Thoracic aorta (tissue), 2 donors: Measurements from ENCODE around the gene CD276. TPM values are rescaled to one million over a fixed set of nuclear protein-coding genes. Genes with fewer than 3 reads are reported as not detected.
A peak's percentile ranks its signal among the peaks of the same experiment; 100 is the strongest.

Experiments
- ATAC-seq: fragments of 150-250 bp; one replicate; pipeline ENCODE4 v1.8.0; 2017; ENCODE audit warnings: low read depth; ENCODE audit not compliant: insufficient number of reproducible peaks, low FRiP score
- DNase-seq: peaks from one replicate; pipeline ENCODE4 v3.0.0-alpha.2; 2020; ENCODE audit warnings: low spot score
- H3K27ac ChIP-seq, 2 donors: fragments of 200-600 bp; sonication (generic); 1 replicate in 1 of 2; 2 replicates in 1 of 2; pipeline ENCODE4 v1.5.1; 2016; ENCODE audit warnings: mild to moderate bottlenecking in 2 of 2, moderate library complexity in 2 of 2
- H3K27me3 ChIP-seq: fragments of 200-600 bp; sonication (generic); replicated peaks from 2 replicates; pipeline ENCODE4 v1.6.0; 2016; ENCODE audit warnings: mild to moderate bottlenecking; ENCODE audit not compliant: insufficient read depth
- H3K36me3 ChIP-seq: fragments of 200-600 bp; sonication (generic); one replicate; pipeline ENCODE4 v1.5.1; 2016
- H3K4me1 ChIP-seq, 2 donors: fragments of 200-600 bp; sonication (generic); 1 replicate in 1 of 2; 2 replicates in 1 of 2; pipeline versions ENCODE4 v1.5.1 to v1.6.0; 2016; ENCODE audit warnings: low read depth in 2 of 2, mild to moderate bottlenecking in 1 of 2; ENCODE audit not compliant: control insufficient read depth in 1 of 2
- H3K4me3 ChIP-seq: fragments of 200-600 bp; sonication (generic); 2 replicates; pipeline ENCODE4 v1.5.1; 2016; ENCODE audit warnings: mild to moderate bottlenecking
- H3K9me3 ChIP-seq: fragments of 200-600 bp; sonication (generic); 2 replicates; pipeline ENCODE4 v1.5.1; 2016
- total RNA-seq, 2 donors: library from RNA; depleted of rRNA; stranded (reverse); fragments of >200 nt; gene quantifications; one replicate each; pipeline versions ENCODE4 v1.1.0 to v1.2.3, GENCODE V29; 2016
- TF ChIP-seq, protein P1 (sequence below): fragments of 200-600 bp; sonication (generic); IDR thresholded peaks from one replicate; pipeline ENCODE4 v1.5.1; 2019; ENCODE audit warnings: antibody characterized with exemption

Gene CD276
- total RNA-seq, 2 donors from 2014 or later = 47.4 to 67.6 TPM

GRCh38 chr15:73750438-73750837 lies 66.3 kb downstream of the CD276 start:
- Histone ChIP-seq H3K4me1 (peaks cover 0 to 17% of the 10 kb centered on the region in 2 donors), H3K27ac (no peak overlapping the region), H3K9me3 (no peaks in the 10 kb centered on the region), H3K36me3 (no peaks in the 10 kb centered on the region), H3K4me3 (no peak overlapping the region), H3K27me3 (no peaks in the 10 kb centered on the region)
- ATAC-seq (no peak), DNase-seq (no peak)
- TF ChIP-seq, protein P1, sequence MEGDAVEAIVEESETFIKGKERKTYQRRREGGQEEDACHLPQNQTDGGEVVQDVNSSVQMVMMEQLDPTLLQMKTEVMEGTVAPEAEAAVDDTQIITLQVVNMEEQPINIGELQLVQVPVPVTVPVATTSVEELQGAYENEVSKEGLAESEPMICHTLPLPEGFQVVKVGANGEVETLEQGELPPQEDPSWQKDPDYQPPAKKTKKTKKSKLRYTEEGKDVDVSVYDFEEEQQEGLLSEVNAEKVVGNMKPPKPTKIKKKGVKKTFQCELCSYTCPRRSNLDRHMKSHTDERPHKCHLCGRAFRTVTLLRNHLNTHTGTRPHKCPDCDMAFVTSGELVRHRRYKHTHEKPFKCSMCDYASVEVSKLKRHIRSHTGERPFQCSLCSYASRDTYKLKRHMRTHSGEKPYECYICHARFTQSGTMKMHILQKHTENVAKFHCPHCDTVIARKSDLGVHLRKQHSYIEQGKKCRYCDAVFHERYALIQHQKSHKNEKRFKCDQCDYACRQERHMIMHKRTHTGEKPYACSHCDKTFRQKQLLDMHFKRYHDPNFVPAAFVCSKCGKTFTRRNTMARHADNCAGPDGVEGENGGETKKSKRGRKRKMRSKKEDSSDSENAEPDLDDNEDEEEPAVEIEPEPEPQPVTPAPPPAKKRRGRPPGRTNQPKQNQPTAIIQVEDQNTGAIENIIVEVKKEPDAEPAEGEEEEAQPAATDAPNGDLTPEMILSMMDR = no peak

- DNase-seq = no peak
- Histone ChIP-seq H3K4me3 (peak overlapping the region; percentile 89), H3K36me3 (no peaks in the 10 kb centered on the region)
Observed at GRCh38 chr15:73750951-73751350, 66.8 kb downstream of the CD276 start.

GRCh38 chr15:73751511-73751898 lies 67.3 kb downstream of the CD276 start:
- H3K4me3 ChIP-seq = peak overlapping the region; percentile 89
- H3K27ac ChIP-seq = no peak overlapping the region
- TF ChIP-seq, protein P1 = no peak
- DNase-seq = no peak
- peaks cover 0 to 17% of the 10 kb centered on the region in 2 donors for H3K4me1 ChIP-seq
- H3K27me3 ChIP-seq = no peaks in the 10 kb centered on the region
- ATAC-seq = no peak
- no peaks in the 10 kb centered on the region for H3K36me3 ChIP-seq
- no peaks in the 10 kb centered on the region for H3K9me3 ChIP-seq

More at GRCh38 chr15:73750951-73751350, 66.8 kb downstream of the CD276 start:
- no peaks in the 10 kb centered on the region for H3K9me3 ChIP-seq
- TF ChIP-seq, protein P1 = no peak
- H3K4me1 ChIP-seq = peaks cover 0 to 17% of the 10 kb centered on the region in 2 donors
- H3K27ac ChIP-seq = no peak overlapping the region
- no peak for ATAC-seq
- H3K27me3 ChIP-seq = no peaks in the 10 kb centered on the region

GRCh38 chr15:73751899-73752805 lies 68.0 kb downstream of the CD276 start:
- TF ChIP-seq, protein P1 = no peak
- Histone ChIP-seq H3K4me1 (peaks cover 0 to 17% of the 10 kb centered on the region in 2 donors), H3K27me3 (no peaks in the 10 kb centered on the region)

DNA sequence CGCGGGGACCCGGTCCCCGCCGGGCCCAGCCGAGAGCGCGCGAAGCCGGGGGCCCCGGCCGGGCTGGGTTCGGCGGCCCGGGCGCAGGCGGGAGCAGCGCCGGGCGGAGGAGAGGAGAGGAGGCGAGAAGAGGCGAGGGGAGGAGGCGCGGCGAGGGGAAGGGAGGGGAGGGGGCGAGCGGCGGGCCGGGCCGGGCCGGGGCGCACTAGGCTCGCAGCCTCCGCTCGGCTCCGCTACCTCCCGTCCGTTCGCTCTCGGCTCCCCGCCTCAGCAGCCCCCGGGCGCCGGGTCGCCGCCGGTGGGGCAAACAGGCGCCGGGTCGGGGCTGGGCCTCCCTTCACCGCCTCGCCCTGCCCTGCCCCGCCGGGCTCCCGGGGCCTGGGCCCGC lies 68.6 kb downstream of the CD276 start:
- ATAC-seq = no peak
- peaks cover 0 to 17% of the 10 kb centered on the region in 2 donors for H3K4me1 ChIP-seq
- H3K27me3 ChIP-seq = no peaks in the 10 kb centered on the region
- peak overlapping the region; percentile 89 for H3K4me3 ChIP-seq
- H3K27ac ChIP-seq = no peak overlapping the region
- TF ChIP-seq, protein P1 = no peak
- no peak for DNase-seq
- no peaks in the 10 kb centered on the region for H3K9me3 ChIP-seq
- no peaks in the 10 kb centered on the region for H3K36me3 ChIP-seq

More at GRCh38 chr15:73751899-73752805, 68.0 kb downstream of the CD276 start:
- Histone ChIP-seq H3K4me3 (peak overlapping the region; percentile 89), H3K9me3 (no peaks in the 10 kb centered on the region), H3K36me3 (no peaks in the 10 kb centered on the region), H3K27ac (no peak overlapping the region)
- ATAC-seq (no peak), DNase-seq (no peak)
